HG03175 (cell line): ENCODE data around the gene AHR.

Source experiments
- ATAC-seq: cut with Tn5 transposase; IDR thresholded peaks from one replicate; pipeline ENCODE4 v1.9.1; 2021; ENCODE audit warnings: mild to moderate bottlenecking, moderate library complexity; ENCODE audit not compliant: unreplicated experiment

AHR gene

DNA sequence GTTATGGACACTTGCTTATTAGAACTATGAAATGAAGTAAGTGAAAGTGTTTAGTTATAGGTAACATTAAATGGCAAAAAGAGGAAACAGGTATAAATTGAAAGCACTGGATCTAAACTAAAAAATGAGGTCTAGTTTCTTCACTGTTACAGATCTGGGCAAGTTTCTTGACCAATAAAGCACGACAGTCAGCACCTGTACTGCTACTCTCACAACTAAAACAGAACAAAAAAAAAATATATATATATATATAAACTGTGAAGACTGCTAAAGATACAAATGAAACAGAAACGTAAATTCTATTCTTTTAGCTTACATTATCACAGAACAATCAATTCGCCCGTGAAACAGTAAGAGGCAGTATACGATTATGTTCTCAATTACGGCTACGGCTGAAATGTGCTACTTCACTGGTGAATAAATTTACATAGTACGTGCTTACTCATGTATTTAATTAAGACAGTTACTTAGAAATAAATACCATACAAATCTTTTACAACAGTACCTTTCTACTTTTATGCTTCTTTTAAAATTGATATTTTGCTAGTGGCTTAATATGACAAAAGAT is 4.2 kb downstream of the AHR start:
- ATAC-seq, result peak; percentile 36

DNA sequence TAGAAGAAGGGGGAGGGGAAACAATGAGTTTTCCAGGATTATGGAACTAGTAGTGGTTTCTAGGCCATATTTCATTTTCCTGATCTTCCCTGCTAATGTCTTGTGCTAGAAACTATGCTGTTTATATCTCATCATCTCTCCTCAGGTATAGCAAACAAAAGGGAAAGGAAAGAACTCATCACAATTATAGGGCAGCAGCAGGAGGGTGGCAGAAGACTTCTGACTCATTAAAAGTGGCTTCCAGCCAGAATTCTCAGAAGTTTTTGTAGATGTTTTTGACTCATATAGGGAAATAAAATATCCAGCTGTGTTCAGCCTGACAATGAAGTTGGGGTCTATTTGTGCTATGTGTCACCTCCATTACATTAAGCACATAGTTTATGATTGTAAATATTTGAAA is 6.5 kb downstream of the AHR start:
- ATAC-seq, result peak; percentile 22

DNA sequence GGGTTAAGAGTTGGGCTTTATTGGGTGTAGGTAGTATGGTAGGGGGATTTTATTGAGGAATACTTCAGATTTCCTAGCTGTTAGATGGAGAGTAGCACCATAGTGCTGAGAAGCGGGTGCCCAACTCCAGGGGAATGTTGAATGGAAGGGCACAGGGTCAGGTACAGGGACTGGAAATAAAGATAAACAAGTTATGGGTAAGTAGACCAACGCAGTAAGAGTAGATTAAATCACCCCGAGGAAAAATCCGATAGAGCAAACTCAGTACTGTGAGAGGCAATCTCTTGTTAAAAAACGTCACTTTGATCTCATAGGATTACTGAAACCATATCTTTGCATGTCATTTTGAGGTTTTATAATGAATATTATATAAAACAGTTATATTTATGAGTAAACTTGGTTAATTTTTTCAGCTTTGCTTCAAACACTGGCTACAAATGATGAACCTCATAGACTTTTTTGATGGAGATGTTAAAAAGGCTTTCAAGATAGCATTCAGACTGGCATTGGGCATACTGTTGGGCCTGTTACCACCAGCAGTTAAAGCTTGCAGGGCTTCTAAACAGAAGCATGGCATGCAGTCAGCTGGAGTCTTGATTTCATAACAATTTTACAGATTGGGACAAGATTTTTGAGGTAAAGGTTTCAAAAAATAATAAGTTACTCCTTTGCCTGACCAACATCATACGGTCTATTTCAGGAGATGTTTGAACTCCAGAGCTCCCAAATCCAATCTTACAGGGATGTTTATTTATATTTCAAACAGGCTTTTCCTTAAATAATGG is 7.1 kb downstream of the AHR start:
- ATAC-seq, result no peak

DNA sequence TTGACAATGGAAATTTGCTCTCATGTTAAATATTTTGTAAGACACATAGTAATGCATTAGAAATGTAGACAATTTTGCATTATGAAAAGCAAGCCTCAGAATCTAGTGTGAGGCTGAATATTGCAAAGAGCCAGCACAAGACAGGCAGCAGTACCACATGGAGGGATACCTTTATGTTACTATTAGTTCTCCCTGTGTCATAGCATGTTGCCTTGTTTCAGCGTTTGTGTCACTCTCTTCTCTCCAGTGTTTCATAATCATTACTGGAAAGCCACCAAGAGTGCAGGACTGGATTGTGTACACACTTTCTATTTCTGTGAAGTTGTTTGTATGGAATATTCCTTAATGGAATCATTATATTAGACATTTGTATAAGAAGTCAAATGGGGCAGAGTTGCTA is 8.5 kb downstream of the AHR start:
- no peak for ATAC-seq

DNA sequence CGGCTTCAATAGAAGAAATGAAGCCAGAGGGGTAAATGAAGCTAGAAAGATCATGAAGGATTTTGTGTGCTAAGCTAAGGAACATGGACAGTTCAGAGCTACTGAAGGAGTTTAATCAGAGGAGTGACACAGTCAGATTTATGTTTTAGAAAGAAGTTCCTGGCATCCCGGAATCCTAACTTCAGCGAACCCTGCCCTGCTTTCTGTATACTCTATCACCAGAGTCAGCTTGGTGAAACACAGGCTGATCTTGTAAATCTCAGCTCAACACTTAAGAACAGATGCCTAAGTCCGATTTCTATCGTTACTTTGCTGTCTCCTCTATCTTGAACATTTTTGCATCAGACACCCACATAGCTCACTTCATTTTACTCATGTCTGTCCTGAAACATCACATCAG is 9.1 kb downstream of the AHR start:
- no peak for ATAC-seq

DNA sequence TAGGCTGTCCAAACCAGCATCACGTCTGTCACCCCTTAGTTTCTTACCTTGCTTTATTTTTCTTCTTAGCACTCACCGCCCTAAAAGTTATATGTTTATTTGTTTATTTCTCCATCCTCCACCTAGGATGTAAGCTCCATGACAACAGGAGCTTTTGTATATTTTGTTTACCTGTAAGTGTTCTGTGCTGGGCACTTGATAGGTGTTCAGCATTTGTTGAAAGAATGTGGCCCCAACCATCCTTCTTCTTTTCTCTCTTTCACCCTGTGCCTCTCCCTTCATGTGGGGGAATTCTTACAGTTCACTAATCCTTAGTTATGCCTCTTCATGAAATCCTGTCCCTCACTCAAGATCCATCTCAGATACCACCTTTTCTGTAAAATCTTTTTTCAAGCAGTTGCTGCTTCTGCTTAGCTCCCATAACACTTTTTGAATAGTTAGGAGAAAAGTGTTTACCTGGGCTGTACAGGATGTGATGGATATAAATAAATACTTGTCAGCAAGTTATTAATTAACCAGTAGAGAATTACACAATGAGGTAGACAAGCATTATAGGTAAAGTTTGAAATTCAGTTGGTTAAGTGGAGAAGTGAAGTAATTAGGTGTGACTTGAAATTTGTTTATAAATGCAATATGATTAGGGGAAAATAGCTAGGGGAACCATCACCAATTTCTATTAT is 9.7 kb downstream of the AHR start:
- ATAC-seq, result no peak

DNA sequence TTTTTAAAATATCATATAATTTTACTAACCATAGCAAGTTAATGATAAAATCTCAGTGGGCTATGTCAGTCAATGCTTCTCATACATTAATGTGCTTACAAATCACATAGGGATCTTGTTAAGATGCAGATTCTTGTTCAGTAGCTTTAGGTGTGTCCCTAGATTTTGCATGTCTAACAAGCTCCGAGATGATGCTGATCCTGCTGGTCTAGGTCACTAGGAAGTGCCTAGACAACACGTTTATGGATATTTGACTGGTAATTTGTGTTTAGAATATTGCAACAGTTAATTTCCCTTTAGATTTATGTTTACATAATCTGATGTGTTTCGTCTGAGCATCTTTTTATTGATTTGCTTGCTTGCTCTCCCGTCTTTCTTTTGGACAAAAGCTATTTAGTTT is 12.7 kb downstream of the AHR start:
- no peak for ATAC-seq

DNA sequence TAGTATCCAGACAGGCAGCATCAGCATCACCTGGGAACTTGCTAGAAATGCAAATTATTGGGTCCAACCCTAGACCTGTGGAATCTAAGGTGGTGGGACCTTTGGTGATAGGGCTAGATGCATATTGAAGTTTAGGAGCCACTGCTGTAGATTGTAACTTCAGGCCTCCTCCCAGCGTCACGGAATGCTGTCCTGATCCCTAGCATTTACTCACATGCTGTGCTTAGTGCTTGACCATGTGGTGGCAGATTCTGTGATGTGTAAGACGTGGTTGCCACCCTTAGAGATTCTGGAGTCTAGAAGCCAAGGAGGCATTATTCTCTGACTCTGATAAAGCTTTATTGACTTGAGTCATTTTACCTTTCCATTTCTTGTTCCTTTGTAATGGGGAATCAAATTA is 13.5 kb downstream of the AHR start:
- ATAC-seq, result no peak

DNA sequence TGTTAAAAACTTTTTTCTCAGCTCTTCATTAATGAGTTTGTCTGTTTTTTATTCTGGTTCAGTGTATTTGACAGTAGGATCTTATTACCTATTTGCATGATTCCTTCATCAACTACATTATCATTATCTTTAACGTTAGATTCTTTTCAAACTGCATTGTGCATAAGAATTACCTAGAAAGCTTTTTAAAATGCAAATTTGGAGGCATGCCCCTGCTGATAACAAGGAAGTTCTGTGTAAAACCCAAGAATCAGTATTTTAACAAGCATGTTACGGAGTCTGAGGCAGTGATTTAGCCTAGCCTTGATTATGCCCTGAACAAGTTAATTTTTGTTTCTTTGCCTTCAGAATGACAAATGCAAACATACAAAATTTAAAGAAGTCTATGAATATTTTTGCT is 14.2 kb downstream of the AHR start:
- ATAC-seq, result no peak

DNA sequence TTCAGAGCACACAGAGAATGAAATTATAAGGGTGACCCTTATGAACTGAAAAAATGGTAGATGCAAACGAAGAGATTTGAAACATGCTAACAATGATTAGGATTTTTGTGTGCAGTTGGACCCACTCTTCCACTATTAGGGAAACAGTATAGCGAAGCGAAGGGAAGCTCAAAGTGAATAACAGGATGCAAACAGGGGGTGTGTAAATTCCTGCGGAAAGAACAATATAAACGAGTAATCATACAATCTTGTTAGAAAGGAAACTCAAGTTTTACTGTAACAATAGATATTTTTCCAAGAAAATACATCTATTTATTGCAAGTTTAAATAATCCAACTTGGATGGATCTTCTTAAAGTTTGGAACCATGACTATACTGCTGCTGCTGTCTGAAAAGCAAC is 14.7 kb downstream of the AHR start:
- no peak for ATAC-seq

DNA sequence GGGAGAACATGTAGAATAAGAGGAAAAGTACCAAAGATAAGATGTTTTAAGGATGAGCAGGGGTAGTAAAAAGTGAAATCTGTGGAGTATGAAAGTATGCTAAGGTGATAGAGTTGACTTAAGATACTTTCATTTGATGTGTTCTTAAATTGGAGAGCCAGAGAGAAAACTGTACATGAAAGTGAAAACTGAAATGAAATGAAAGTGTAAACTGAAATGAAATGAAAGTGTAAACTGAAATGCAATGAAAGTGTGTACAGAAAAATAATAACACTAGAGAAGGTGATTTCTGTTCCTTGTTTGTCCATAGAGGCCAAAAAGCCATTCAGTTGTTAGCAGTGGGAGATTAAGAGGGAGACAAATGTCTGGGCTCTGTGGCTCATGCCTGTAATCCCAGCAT is 17.5 kb downstream of the AHR start:
- no peak for ATAC-seq

DNA sequence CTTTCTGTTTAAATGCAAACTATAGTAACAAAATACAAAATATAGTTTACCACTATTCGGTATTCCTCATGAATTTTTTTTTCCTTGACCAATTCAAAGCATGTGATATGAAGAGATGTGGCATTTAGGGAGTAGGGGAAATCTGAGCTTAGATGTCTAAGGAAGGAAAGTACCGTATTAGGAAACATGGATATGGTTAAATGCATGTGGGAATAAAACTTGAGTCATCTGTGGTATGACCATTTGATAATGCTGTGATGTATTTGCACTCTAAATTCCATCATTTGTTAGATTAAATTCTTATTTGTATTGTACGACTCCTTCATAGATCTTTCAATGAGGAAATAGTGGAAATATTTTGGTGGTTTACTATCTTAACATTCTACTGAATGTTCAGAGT is 19.7 kb downstream of the AHR start:
- ATAC-seq, result no peak

DNA sequence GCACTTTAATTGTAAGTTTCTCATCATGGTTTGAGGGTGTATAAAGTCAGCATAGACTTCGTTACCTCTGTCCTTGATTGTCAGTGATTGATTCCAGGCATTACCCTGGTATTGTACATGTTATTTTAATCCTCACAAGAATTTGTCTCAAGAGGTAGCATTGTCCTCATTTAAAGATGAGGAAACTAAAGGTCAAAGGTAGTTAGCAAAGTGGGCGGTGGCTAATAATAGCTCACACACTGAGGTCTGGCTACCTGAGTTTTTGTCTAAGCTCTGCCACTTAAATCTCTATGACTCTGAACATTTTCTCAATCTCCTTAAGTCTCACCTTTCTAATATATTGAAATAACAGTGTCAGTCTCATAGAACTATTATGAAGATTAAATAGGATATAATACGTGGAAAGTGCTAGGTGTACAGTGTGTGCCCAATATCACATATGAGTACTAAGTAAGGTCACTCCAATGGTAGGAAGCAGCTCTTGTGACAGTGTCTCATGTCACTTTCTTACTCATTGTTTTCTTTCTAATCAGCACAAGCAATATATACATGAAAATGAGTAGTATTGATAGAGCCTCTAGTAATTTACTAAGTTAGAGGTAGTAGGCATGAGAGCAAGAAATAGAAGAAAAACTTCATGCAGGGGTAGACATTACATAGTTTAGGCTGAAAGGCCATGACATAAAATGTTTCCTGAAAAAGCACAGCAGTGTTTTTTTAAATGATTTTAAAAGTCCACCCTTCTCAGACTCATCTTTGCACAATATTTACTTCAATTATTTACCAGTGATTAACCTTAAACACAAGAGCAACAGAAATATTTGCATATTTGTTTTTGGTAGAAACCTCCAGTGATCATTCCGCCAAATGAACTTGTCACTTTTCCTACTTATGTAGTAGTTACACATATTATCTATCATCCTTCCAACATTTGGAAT is 21.0 kb downstream of the AHR start:
- ATAC-seq, result no peak

DNA sequence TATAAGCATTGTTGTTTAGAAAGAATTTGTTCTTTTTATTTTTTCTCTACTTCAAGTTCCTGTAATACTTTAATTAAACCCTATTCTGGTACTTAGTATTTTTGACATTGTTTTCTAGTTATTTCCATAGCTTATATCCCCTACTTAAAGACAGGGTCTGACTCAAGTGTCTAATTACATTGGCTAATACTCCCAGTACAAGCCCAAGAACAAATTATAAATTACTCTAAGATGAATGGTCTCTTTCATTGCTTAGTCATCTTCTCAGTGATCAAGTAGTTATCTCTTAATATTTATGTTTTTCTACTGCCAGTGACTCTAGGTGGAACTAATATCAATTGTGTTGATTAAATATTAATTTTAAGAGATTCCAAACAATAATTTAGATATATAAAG is 21.6 kb downstream of the AHR start:
- ATAC-seq, result no peak

DNA sequence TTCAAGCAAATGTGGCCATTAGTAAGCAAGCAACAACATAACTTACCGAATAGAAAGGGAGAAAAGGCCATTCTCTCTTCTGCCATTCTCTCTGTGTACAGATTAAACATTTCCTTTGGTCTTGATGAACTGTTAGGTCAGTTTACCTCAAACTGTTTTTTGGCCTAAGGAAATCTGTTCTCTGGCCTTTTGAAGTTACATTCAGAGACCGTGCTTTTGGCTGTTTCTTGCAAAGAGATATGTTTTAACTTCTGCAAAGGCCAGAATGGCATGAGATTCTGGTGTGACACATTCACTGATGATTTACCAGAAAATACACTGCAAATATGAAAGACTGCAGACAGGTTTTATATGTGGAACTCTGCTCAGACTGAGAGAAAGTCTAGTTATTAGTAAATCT is 22.2 kb downstream of the AHR start:
- no peak for ATAC-seq

DNA sequence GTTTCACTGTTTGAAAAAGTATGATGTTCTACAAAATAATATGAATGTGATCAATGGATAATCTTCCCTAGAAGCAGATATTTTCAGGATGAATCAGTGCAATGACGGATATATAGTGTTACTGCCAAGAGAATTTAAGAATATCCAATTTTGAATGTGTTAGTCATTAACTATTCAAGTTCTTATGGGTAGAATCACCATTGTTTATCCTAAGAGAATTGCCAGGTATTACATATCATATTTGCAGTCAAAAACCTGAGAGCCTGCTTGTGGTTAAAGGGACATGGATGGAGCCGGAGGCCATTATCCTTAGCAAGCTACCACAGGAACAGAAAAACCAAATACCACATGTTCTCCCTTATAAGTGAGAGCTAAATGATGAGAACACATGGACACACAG is 26.9 kb downstream of the AHR start:
- no peak for ATAC-seq

DNA sequence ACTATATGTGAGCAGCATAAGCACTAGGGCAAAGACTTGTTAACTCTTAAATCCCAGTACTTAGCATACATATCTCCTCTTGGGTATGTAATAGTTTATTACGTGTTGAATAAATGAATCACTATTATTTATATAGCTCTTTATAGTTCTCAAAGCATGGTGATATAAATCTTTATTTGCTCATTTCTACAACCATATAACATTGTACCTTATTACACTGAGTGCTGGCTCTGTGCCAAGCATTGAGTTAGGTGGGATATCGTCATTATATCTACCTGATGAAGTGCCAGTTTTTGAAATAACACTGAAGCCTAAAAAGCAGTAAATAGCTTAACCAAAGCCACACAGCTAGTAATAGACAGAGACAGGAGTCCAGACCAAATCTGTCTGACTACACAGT is 27.9 kb downstream of the AHR start:
- no peak for ATAC-seq

DNA sequence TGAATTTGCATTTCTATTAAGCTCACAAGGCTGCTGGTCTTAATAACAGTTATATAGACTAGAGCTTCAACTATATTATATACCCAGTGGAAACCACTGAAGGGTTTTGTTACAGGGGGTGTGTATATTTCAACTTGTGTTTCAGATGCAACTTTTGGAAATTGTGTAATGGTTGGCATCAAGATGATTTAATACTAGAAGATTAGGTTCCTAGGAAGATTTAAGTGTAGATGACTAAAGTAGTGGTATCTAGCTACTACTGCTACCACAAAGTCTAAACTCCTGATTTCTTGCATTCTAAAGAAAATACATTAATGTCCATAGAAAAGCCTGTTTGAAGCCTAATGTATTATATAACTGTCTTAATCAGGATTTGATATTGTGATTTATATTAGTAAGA is 30.2 kb downstream of the AHR start:
- no peak for ATAC-seq

DNA sequence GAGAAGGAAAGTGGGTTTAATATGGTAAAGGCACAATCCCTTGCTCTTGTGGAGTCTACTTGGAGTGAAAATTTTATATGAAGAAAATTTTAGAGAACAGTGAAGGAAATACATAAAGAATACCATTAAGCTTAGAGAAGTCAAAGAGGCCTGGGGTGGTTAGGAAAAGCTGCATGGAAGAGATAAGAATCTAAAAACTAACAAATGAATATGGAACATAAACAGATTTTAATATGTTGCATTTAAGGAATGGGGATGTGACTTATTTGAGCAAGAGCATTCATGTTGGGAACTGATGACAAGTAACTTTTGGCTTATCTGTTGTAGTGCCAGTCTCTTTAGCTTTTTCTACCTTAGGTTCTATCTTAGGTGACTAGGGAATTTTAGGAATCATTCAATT is 31.0 kb downstream of the AHR start:
- no peak for ATAC-seq

DNA sequence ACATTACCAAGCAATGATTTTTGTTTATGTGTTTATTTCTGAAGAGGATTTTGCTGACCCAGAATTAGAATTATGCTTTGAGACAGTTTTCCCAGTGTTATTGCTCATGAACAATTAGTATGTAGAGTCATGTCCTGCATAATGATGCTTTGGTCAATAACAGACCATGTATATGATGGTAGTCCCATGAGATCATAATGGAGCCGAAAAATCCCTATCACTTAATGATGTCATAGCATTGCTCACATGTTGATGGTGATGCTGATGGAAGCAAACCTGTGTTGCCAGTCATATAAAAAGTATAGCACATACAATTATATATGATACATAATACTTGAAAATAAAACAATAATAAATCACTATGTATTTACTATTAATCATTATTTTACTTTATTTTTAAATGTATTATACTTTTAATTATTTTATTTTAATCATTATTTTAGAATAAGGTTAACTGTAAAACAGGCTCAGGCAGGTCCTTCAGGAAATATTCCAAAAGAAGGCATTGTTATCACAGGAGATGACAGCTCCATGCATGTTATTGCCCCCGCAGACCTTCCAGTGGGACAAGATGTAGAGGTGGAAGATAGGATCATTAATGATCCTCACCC is 33.5 kb downstream of the AHR start:
- ATAC-seq, result no peak

DNA sequence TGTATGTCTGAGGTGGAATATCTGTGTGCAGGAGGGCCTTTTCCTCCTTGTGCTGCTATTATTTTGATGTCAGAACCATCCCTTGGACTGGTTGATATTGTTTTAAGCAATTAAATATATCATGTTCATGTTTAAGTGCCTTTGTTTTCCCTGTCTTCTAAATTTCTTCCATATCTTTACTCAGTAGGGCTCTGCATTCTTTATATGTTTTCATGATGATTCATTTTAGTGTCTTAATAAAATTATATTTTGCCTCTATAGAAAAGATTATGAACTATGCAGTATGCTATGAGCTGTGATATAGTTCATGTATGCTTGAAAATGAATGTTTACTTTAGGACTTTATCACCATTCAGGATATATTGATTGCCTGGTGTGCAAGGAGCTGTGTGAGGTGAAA is 34.8 kb downstream of the AHR start:
- ATAC-seq, result no peak
